H9 (cell line): ENCODE results near the gene FANCI. TPM values are rescaled to one million over a fixed set of nuclear protein-coding genes. Genes with fewer than 3 reads are reported as not detected.

ENCODE experiments used
- DNase-seq: peaks from one replicate; pipeline ENCODE4 v3.0.0-alpha.2; 2017
- H2AFZ ChIP-seq: one replicate; pipeline ENCODE4 v1.6.1; 2013; ENCODE audit warnings: mild to moderate bottlenecking, low read length, control low read depth, moderate library complexity
- H2AK5ac ChIP-seq: 2 replicates; pipeline ENCODE4 v1.6.1; 2013; ENCODE audit warnings: low read length, control low read depth, mixed read lengths; ENCODE audit not compliant: insufficient read length
- H2BK120ac ChIP-seq: one replicate; pipeline ENCODE4 v1.6.1; 2013; ENCODE audit warnings: low read depth, mild to moderate bottlenecking, low read length, control low read depth, inconsistent platforms; ENCODE audit not compliant: poor library complexity, severe bottlenecking
- H2BK12ac ChIP-seq: 2 replicates; pipeline ENCODE4 v1.6.1; 2013; ENCODE audit warnings: low read length, control low read depth, mixed read lengths, low read depth; ENCODE audit not compliant: insufficient read length
- H2BK15ac ChIP-seq: 2 replicates; pipeline ENCODE4 v1.6.1; 2013; ENCODE audit warnings: low read depth, low read length, control low read depth
- H2BK20ac ChIP-seq: one replicate; pipeline ENCODE4 v1.6.1; 2013; ENCODE audit warnings: low read depth, mild to moderate bottlenecking, low read length, control low read depth, inconsistent platforms; ENCODE audit not compliant: poor library complexity, severe bottlenecking
- H2BK5ac ChIP-seq: 2 replicates; pipeline ENCODE4 v1.6.1; 2013; ENCODE audit warnings: low read length, control low read depth, mixed read lengths; ENCODE audit not compliant: insufficient read length
- H3K14ac ChIP-seq: 2 replicates; pipeline ENCODE4 v1.6.1; 2013; ENCODE audit warnings: low read length, control low read depth; ENCODE audit not compliant: insufficient read depth
- H3K18ac ChIP-seq: 2 replicates; pipeline ENCODE4 v1.6.1; 2013; ENCODE audit warnings: low read depth, mild to moderate bottlenecking, mixed read lengths, low read length, control low read depth; ENCODE audit not compliant: insufficient read length
- H3K23ac ChIP-seq: 2 replicates; pipeline ENCODE4 v1.6.1; 2013; ENCODE audit warnings: low read length, control low read depth, mixed read lengths, low read depth; ENCODE audit not compliant: insufficient read length
- H3K23me2 ChIP-seq: 2 replicates; pipeline ENCODE4 v1.6.1; 2013; ENCODE audit warnings: low read depth, mild to moderate bottlenecking, mixed read lengths, low read length, control low read depth; ENCODE audit not compliant: insufficient read length, poor library complexity, severe bottlenecking
- H3K27ac ChIP-seq: 2 replicates; pipeline ENCODE4 v1.5.1; 2013; ENCODE audit warnings: low read length, control low read depth, mixed read lengths, low read depth; ENCODE audit not compliant: insufficient read length
- H3K27me3 ChIP-seq: 2 replicates; pipeline ENCODE4 v1.6.1; 2013; ENCODE audit warnings: low read length, control low read depth, inconsistent platforms; ENCODE audit not compliant: insufficient read depth
- H3K4ac ChIP-seq: 2 replicates; pipeline ENCODE4 v1.6.1; 2013; ENCODE audit warnings: low read depth, mild to moderate bottlenecking, control low read depth, inconsistent platforms, low read length, moderate library complexity
- H3K4me1 ChIP-seq: 2 replicates; pipeline ENCODE4 v1.6.1; 2013; ENCODE audit warnings: low read length, control low read depth, inconsistent platforms; ENCODE audit not compliant: insufficient read depth
- H3K4me2 ChIP-seq: 2 replicates; pipeline ENCODE4 v1.6.1; 2013; ENCODE audit warnings: low read length, control low read depth, mixed read lengths; ENCODE audit not compliant: insufficient read length, insufficient read depth
- H3K56ac ChIP-seq: 2 replicates; pipeline ENCODE4 v1.6.1; 2013; ENCODE audit warnings: low read depth, mild to moderate bottlenecking, mixed read lengths, low read length, control low read depth; ENCODE audit not compliant: insufficient read length
- H3K79me1 ChIP-seq: 2 replicates; pipeline ENCODE4 v1.6.1; 2013; ENCODE audit warnings: low read depth, mild to moderate bottlenecking, moderate library complexity, low read length, control low read depth, inconsistent platforms; ENCODE audit not compliant: insufficient read depth, poor library complexity, severe bottlenecking
- H3K79me2 ChIP-seq: 2 replicates; pipeline ENCODE4 v1.6.1; 2013; ENCODE audit warnings: low read length, control low read depth, inconsistent platforms; ENCODE audit not compliant: insufficient read depth
- H3K9ac ChIP-seq: 2 replicates; pipeline ENCODE4 v1.6.1; 2013; ENCODE audit warnings: low read length, control low read depth, mixed read lengths; ENCODE audit not compliant: insufficient read length; ENCODE audit errors: extremely low read depth
- H3K9me3 ChIP-seq: one replicate; pipeline ENCODE4 v1.6.1; 2013; ENCODE audit warnings: low read depth, low read length, inconsistent platforms; ENCODE audit not compliant: control insufficient read depth
- H3T11ph ChIP-seq: one replicate; pipeline ENCODE4 v1.6.1; 2013; ENCODE audit warnings: mild to moderate bottlenecking, low read length, control low read depth, inconsistent platforms
- H4K20me1 ChIP-seq: one replicate; pipeline ENCODE4 v1.6.1; 2013; ENCODE audit not compliant: control insufficient read depth, insufficient read length, insufficient read depth
- H4K5ac ChIP-seq: 2 replicates; pipeline ENCODE4 v1.6.1; 2013; ENCODE audit warnings: low read depth, mild to moderate bottlenecking, mixed read lengths, low read length, control low read depth; ENCODE audit not compliant: insufficient read length
- H4K8ac ChIP-seq: replicated peaks from 2 replicates; pipeline ENCODE4 v1.6.1; 2013; ENCODE audit warnings: low read length, control low read depth, mixed read lengths, low read depth; ENCODE audit not compliant: insufficient read length
- H4K91ac ChIP-seq: 2 replicates; pipeline ENCODE4 v1.6.1; 2013; ENCODE audit warnings: low read depth, mild to moderate bottlenecking, moderate library complexity, mixed read lengths, low read length, control low read depth; ENCODE audit not compliant: insufficient read length
- H3K27ac Mint-ChIP-seq, 3 experiments: 2 replicates in 2 of 3; 3 replicates in 1 of 3; pipeline ENCODE4 v1.8.0; 2020 to 2021; ENCODE audit warnings: mixed read lengths in 3 of 3, mild to moderate bottlenecking in 1 of 3, moderate library complexity in 1 of 3
- H3K27me3 Mint-ChIP-seq: 2 replicates; pipeline ENCODE4 v1.8.0; 2021; ENCODE audit warnings: low read depth, mild to moderate bottlenecking, moderate library complexity, mixed read lengths
- H3K36me3 Mint-ChIP-seq, 3 experiments: 2 replicates in 2 of 3; 3 replicates in 1 of 3; pipeline ENCODE4 v1.8.0; 2020 to 2021; ENCODE audit warnings: low read depth in 3 of 3, mixed read lengths in 3 of 3; ENCODE audit not compliant: insufficient read depth in 1 of 3
- H3K4me1 Mint-ChIP-seq, 2 experiments: 2 replicates each; pipeline ENCODE4 v1.8.0; 2020; ENCODE audit warnings: mixed read lengths in 2 of 2
- H3K4me3 Mint-ChIP-seq, 2 experiments: 2 replicates in 1 of 2; 3 replicates in 1 of 2; pipeline ENCODE4 v1.8.0; 2020 to 2021; ENCODE audit warnings: mild to moderate bottlenecking in 2 of 2, mixed read lengths in 2 of 2, moderate library complexity in 1 of 2
- H3K9me3 Mint-ChIP-seq, 2 experiments: 2 replicates in 1 of 2; 3 replicates in 1 of 2; pipeline ENCODE4 v1.8.0; 2020; ENCODE audit warnings: mild to moderate bottlenecking in 2 of 2, mixed read lengths in 2 of 2, moderate library complexity in 1 of 2
- WGBS: extraction: QIAGEN DNeasy Blood & Tissue Kit; methylation state at CpG from one replicate; pipeline ENCODE4 v1.1.7; 2013; ENCODE audit warnings: missing lambda C conversion rate, low lambda C conversion rate, mixed read lengths; ENCODE audit not compliant: insufficient read length; ENCODE audit errors: extremely low coverage; 5-methylcytosine and 5-hydroxymethylcytosine counted together
- total RNA-seq: library from RNA; stranded (reverse); gene quantifications from 2 replicates; pipeline ENCODE4 v1.2.1, GENCODE V29; 2021
- TF ChIP-seq, protein P1 (sequence below): fragments of 200-600 bp; sonication (generic); conservative IDR thresholded peaks from 3 replicates; pipeline ENCODE4 v1.8.0; 2021; ENCODE audit warnings: antibody characterized with exemption, mild to moderate bottlenecking

Gene FANCI
- total RNA-seq, 1 experiment from 2014 or later: 106 TPM

DNA sequence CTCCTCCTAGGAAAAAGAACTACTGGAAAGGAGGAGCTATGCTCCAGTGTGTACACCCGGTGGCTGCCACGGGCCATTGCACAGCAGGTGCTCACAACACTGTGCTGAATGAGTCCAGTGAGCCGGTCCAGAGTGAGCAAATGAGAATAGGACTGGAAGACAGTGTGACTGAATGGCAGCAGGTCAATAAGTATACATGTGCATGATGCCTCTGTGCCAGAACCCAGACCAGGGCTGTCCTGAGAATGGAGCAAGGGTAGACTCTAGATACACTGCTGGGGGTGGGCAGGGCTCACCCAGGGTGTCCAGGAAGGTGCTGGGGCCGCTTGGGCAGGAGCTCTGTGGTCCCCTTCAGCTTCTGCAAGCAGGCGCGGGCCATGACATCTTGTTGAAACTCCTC lies 82.5 kb downstream of the FANCI start:
- no peak overlapping the region for H2BK20ac ChIP-seq
- Mint-ChIP-seq H3K27me3 (no peaks in the 10 kb centered on the region), H3K4me3 (no peak overlapping the region), H3K4me1 (peaks cover 2 to 3% of the 10 kb centered on the region in 2 experiments; a peak in 3 of 4 replicates), H3K36me3 (peaks cover 67 to 97% (median 97%) of the 10 kb centered on the region in 3 experiments; a peak in 6 of 7 replicates), H3K9me3 (no peaks in the 10 kb centered on the region), H3K27ac (no peak overlapping the region)
- H4K20me1 ChIP-seq: no peaks in the 10 kb centered on the region
- TF ChIP-seq, protein P1, sequence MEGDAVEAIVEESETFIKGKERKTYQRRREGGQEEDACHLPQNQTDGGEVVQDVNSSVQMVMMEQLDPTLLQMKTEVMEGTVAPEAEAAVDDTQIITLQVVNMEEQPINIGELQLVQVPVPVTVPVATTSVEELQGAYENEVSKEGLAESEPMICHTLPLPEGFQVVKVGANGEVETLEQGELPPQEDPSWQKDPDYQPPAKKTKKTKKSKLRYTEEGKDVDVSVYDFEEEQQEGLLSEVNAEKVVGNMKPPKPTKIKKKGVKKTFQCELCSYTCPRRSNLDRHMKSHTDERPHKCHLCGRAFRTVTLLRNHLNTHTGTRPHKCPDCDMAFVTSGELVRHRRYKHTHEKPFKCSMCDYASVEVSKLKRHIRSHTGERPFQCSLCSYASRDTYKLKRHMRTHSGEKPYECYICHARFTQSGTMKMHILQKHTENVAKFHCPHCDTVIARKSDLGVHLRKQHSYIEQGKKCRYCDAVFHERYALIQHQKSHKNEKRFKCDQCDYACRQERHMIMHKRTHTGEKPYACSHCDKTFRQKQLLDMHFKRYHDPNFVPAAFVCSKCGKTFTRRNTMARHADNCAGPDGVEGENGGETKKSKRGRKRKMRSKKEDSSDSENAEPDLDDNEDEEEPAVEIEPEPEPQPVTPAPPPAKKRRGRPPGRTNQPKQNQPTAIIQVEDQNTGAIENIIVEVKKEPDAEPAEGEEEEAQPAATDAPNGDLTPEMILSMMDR: no peak
- H3K4ac ChIP-seq: no peak overlapping the region
- no peak overlapping the region for H3K56ac ChIP-seq
- no peak overlapping the region for H3K9ac ChIP-seq
- H2BK15ac ChIP-seq: no peak overlapping the region
- no peaks in the 10 kb centered on the region for H3K79me1 ChIP-seq
- H2BK5ac ChIP-seq: no peak overlapping the region
- no peak overlapping the region for H3K4me2 ChIP-seq
- no peak overlapping the region for H2AK5ac ChIP-seq
- no peak overlapping the region for H4K91ac ChIP-seq
- no peaks in the 10 kb centered on the region for H3K23me2 ChIP-seq
- no peak overlapping the region for H4K8ac ChIP-seq
- no peak for DNase-seq
- no peak overlapping the region for H3K18ac ChIP-seq
- no CpG with 5 or more reads among the region's 6 CpGs for WGBS
- H3K27ac ChIP-seq: no peak overlapping the region
- H2BK120ac ChIP-seq: no peak overlapping the region
- H3K4me1 ChIP-seq: no peaks in the 10 kb centered on the region
- H4K5ac ChIP-seq: no peak overlapping the region
- H3K14ac ChIP-seq: no peak overlapping the region
- H2AFZ ChIP-seq: no peak overlapping the region
- H3K79me2 ChIP-seq: no peaks in the 10 kb centered on the region
- H3T11ph ChIP-seq: no peak overlapping the region
- H3K9me3 ChIP-seq: no peaks in the 10 kb centered on the region
- H2BK12ac ChIP-seq: no peak overlapping the region
- H3K23ac ChIP-seq: no peak overlapping the region
- H3K27me3 ChIP-seq: no peaks in the 10 kb centered on the region
